ENCODE measurements around the gene FBXO34.

Gene FBXO34

GRCh38 chr14:55383541-55384140 is 112.4 kb downstream of the FBXO34 start:
- DNase-seq (ENCODE audit: low read depth) = no peak

DNA sequence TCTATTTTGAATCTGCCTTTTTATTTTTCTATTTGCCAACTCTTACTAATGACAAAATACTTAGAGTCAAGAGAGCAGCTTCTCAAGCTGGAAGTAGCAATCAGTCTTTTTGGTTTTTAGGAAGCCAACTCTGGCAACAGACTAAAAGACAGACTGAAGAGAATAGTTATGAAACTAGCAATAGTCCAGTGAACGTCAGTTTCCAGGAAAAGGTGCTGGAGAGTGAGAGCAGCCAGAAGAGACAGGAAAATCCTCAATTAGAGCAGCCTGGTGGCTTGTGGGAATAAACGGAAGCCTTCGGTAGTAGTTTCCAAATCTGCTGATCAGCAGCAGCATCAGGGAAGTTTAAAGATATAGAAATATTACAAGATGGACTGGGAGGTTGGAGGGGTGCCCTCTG is 113.3 kb downstream of the FBXO34 start:
- no peak for DNase-seq (ENCODE audit: low read depth)

- DNase-seq (ENCODE audit: low read depth) = no peak
Measured at GRCh38 chr14:55386037-55386808, 115.0 kb downstream of the FBXO34 start.

GRCh38 chr14:55387121-55387520 is 115.9 kb downstream of the FBXO34 start:
- DNase-seq (ENCODE audit: low read depth) = no peak

DNA sequence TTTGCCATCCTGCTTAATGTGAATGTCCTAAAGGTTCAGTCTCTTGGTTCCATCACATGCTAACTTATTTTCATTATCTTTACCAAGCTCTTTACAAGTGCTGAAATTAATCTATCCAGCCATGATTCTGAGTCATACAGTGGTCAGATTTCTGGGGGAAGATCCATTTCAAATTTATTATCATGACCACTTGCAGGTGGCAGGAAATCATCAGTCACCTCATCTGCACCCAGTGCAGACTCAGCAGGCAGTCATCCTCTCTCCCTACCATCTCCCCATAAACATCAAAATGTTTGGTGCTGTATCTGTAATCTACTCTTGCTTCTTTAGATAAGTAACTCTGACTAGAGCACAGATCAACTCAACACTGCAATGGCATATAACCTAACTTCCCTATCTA is 116.9 kb downstream of the FBXO34 start:
- DNase-seq (ENCODE audit: low read depth) = peak; percentile 85

- peak; percentile 58 for DNase-seq (ENCODE audit: low read depth)
Measured at GRCh38 chr14:55389330-55389729, 118.1 kb downstream of the FBXO34 start.

- DNase-seq (ENCODE audit: low read depth) = peak; percentile 89
Measured at GRCh38 chr14:55398679-55399078, 127.5 kb downstream of the FBXO34 start.

DNA sequence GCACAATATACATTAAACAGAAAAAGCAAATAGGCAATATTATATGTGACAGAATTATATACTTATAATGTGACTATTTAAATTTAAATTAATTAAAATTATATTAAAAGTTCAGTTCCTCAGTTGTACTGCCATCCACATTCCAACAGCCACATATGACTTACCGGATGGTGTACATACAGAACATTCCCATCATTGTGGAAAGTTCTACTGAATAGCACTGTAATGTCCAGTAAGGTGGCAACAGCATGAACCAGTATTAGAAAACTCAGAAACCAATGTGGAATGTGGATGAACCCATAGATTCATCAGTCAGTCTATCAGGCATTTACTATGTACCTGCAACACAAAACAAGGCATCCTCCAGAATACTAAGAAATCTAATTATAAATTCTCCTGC is 128.0 kb downstream of the FBXO34 start:
- DNase-seq (ENCODE audit: low read depth) = no peak

DNA sequence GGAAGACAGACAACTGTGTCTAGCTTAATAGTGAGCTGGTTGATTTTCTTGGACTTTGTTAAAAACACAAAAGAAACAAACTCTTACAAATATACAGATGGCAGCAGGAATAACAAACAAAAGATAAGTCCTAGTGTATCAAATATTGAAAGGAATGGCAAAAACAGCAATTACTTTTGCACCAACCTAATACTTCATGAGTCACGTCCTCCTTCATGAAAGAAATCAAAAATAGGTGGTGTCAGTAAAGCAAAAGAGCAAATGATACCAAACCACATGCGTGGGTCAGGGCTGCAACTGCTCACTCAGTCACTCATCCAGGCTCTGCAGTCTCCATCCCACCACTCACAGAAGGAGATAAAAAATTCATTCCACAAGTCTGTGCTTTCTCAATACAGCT is 128.6 kb downstream of the FBXO34 start:
- DNase-seq (ENCODE audit: low read depth) = no peak

GRCh38 chr14:55401751-55402150 is 130.5 kb downstream of the FBXO34 start:
- no peak for DNase-seq (ENCODE audit: low read depth)
